K562 (cell line): Measurements from ENCODE around the gene SH3BP5. TPM values are rescaled to one million over a fixed set of nuclear protein-coding genes. Genes with fewer than 3 reads are reported as not detected.
A peak's percentile ranks its signal among the peaks of the same experiment; 100 is the strongest.

ENCODE experiments used
- HCFC1 ChIP-seq: IDR thresholded peaks from 2 replicates; pipeline ENCODE4 v1.6.1; 2012; ENCODE audit warnings: low read depth, low read length, improper control_type of control experiment
- MTA1 ChIP-seq: fragments of 450-650 bp; IDR thresholded peaks from 2 replicates; pipeline ENCODE4 v1.6.1; 2017; ENCODE audit warnings: borderline replicate concordance
- RCOR1 ChIP-seq, 2 experiments: IDR thresholded peaks; 2 replicates each; pipeline ENCODE4 v1.6.1; 2012; ENCODE audit warnings: low read depth in 2 of 2, low read length in 2 of 2, borderline replicate concordance in 1 of 2, improper control_type of control experiment in 1 of 2
- SETDB1 ChIP-seq: IDR thresholded peaks from one replicate; pipeline ENCODE4 v1.6.1; 2012; ENCODE audit warnings: low read length, control low read depth, inconsistent platforms
- SNIP1 ChIP-seq: fragments of 450-650 bp; IDR thresholded peaks from 2 replicates; pipeline ENCODE4 v1.7.1; 2017; ENCODE audit warnings: low read depth, mild to moderate bottlenecking
- SREBF2 ChIP-seq: sonication (generic); formaldehyde crosslinking; IDR thresholded peaks from 2 replicates; pipeline ENCODE4 v1.4.0; 2020; ENCODE audit warnings: mild to moderate bottlenecking, missing genetic modification reagents
- SRSF1 ChIP-seq: fragments of 200-400 bp; formaldehyde crosslinking; IDR thresholded peaks from 2 replicates; pipeline ENCODE4 v1.6.1; 2017; ENCODE audit warnings: mild to moderate bottlenecking, low read depth, low read length, moderate library complexity
- TCF7 ChIP-seq: sonication (generic); IDR thresholded peaks from 2 replicates; pipeline ENCODE4 v1.6.1; 2016; ENCODE audit warnings: antibody characterized with exemption, borderline replicate concordance
- TGIF2 ChIP-seq: sonication (generic); formaldehyde crosslinking; IDR thresholded peaks from 2 replicates; pipeline ENCODE4 v1.8.1; 2022; ENCODE audit warnings: mild to moderate bottlenecking, missing genetic modification reagents, moderate library complexity
- ZBED1 ChIP-seq: IDR thresholded peaks from 2 replicates; pipeline ENCODE4 v1.6.1; 2014
- ZBTB8A ChIP-seq: fragments of 450-650 bp; IDR thresholded peaks from 2 replicates; pipeline ENCODE4 v1.6.1; 2018; ENCODE audit warnings: mild to moderate bottlenecking, moderate library complexity; ENCODE audit not compliant: partially characterized antibody
- ZNF717 ChIP-seq: fragments of 250-450 bp; sonication (Bioruptor Pico); IDR thresholded peaks from 2 replicates; pipeline ENCODE4 v1.5.0; 2021
- ZSCAN32 ChIP-seq: fragments of 450-650 bp; formaldehyde crosslinking; IDR thresholded peaks from 2 replicates; pipeline ENCODE4 v1.4.0; 2020; ENCODE audit warnings: mild to moderate bottlenecking, moderate library complexity
- polyA plus RNA-seq, 8 experiments: library from polyadenylated mRNA; depleted of rRNA in 4 of 8; stranded (reverse) in 5 of 8; unstranded in 3 of 8; fragments of >200 nt; fragmentation: Nextera tagmentation in 2 of 8; fragmentation: Illumina TruSeq in 1 of 8; extraction: Ambion mirVana in 2 of 8; extraction: Trizol in 1 of 8; gene quantifications; 2 replicates each; pipeline versions ENCODE4 v1.2.1 to v1.2.3, GENCODE V29; 2011 to 2014; ENCODE audit warnings: inconsistent platforms in 1 of 8, missing spikeins in 1 of 8
- total RNA-seq, 7 experiments: library from RNA; depleted of rRNA in 6 of 7; stranded (reverse); fragments of >200 nt in 6 of 7; fragmentation: Illumina TruSeq in 2 of 7; extraction: Trizol in 2 of 7; gene quantifications; 2 replicates each; pipeline versions ENCODE4 v1.2.1 to v1.2.3, GENCODE V29; 2011 to 2021; ENCODE audit warnings: low replicate concordance in 1 of 7
- TF ChIP-seq, protein P1 (sequence below): sonication (generic); formaldehyde crosslinking; IDR thresholded peaks from 2 replicates; pipeline ENCODE4 v1.9.0; 2022; ENCODE audit warnings: mild to moderate bottlenecking, missing genetic modification reagents
- TF ChIP-seq, protein P2 (sequence below): fragments of 150-350 bp; conservative IDR thresholded peaks from 2 replicates; pipeline ENCODE4 v1.6.1; 2014; ENCODE audit warnings: low read length
- TF ChIP-seq, protein P3 (sequence below), 3 experiments: fragments of 200-800 bp in 1 of 3; sonication (Bioruptor generic) in 1 of 3; sonication (generic) in 1 of 3; formaldehyde crosslinking in 1 of 3; IDR thresholded peaks; 2 replicates each; pipeline versions ENCODE4 v1.6.1 to v1.8.0; 2016 to 2022; ENCODE audit warnings: mild to moderate bottlenecking in 2 of 3, missing compliant biosample characterization in 2 of 3, missing genetic modification characterization in 2 of 3, missing genetic modification reagents in 1 of 3
- TF ChIP-seq, protein P4 (sequence below): fragments of 250-450 bp; sonication (Bioruptor Pico); IDR thresholded peaks from 2 replicates; pipeline ENCODE4 v1.9.0; 2021; ENCODE audit warnings: mild to moderate bottlenecking
- TF ChIP-seq, protein P5 (sequence below), 2 experiments: fragments of 150-350 bp in 1 of 2; IDR thresholded peaks; 2 replicates each; pipeline ENCODE4 v1.6.1; 2012 to 2016; ENCODE audit warnings: low read depth in 2 of 2, low read length in 2 of 2, mild to moderate bottlenecking in 1 of 2, moderate library complexity in 1 of 2

The SH3BP5 gene
- total and polyA plus RNA-seq, 9 of the 15 experiments (the other 6 are each of a cell fraction or from before 2014, with no cell fraction given), result 2.9 to 29.0 (median 14.9) TPM

DNA sequence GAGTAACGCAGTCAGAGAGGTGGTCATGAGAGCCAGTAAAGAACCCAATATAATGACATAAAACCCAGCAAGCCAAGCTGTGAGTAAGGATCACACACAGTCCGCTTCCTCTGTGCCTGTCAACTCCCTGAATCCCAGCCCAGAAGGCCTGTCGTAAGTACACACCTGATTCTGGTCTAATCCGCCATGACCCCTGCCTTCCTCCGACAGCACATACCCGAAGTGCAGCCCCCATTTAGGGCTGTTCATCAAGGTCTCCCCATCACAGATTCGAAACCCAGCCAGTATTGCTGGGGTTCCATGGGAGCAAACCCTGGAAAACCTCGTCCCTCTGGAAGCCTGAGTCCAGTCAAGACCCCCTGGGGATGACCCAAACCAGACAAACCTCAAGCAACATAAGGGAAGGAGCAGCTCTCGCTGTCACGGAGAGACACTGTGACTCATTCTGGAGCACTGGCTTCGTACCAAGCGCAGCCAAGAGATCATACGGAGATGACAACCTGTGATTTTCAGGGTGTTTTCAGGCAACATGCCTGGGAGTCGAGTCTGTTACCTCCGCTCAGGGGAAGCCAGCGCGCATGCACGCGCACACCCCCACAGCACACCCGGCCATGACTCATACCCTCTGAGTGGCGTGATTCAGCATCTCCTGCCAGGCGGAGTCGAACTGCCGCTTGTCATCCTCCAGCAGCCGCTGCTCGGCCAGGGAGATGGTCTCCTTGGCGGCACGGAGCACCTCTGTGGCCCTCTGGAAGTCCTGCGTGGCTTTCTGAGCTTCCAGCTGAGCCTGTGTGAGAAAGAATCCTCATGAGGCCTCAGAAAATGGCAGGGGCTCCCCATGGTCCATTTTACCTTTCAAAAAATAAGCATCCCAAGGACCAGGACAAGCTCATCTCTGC lies 63.0 kb downstream of the SH3BP5 start (continued):
- TF ChIP-seq ZBTB8A (no peak), HCFC1 (no peak), ZSCAN32 (CRISPR knock-in tag) (no peak), SNIP1 (no peak), SRSF1 (no peak), ZNF717 (no peak), SREBF2 (CRISPR knock-in tag) (no peak), MTA1 (peak; percentile 58; the same call in 1 of the 2 replicates), SETDB1 (peak; percentile 96), TGIF2 (CRISPR knock-in tag) (no peak), ZBED1 (0 out of 2 replicates have a peak, but pooled peaks have one; percentile 30), TCF7 (no peak; the same call in 1 of the 2 replicates), RCOR1 (IDR thresholded peaks at IDR 0.05; ENCODE audit: borderline replicate concordance in 1 of 2, low read depth in 2 of 2, low read length in 2 of 2) (peak in 1 of 2 experiments; percentile 96; a peak in 3 of 4 replicates)
- TF ChIP-seq, protein P1, sequence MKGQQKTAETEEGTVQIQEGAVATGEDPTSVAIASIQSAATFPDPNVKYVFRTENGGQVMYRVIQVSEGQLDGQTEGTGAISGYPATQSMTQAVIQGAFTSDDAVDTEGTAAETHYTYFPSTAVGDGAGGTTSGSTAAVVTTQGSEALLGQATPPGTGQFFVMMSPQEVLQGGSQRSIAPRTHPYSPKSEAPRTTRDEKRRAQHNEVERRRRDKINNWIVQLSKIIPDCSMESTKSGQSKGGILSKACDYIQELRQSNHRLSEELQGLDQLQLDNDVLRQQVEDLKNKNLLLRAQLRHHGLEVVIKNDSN (CRISPR knock-in tag), result peak; percentile 24; the same call in 1 of the 2 replicates
- TF ChIP-seq, protein P2, sequence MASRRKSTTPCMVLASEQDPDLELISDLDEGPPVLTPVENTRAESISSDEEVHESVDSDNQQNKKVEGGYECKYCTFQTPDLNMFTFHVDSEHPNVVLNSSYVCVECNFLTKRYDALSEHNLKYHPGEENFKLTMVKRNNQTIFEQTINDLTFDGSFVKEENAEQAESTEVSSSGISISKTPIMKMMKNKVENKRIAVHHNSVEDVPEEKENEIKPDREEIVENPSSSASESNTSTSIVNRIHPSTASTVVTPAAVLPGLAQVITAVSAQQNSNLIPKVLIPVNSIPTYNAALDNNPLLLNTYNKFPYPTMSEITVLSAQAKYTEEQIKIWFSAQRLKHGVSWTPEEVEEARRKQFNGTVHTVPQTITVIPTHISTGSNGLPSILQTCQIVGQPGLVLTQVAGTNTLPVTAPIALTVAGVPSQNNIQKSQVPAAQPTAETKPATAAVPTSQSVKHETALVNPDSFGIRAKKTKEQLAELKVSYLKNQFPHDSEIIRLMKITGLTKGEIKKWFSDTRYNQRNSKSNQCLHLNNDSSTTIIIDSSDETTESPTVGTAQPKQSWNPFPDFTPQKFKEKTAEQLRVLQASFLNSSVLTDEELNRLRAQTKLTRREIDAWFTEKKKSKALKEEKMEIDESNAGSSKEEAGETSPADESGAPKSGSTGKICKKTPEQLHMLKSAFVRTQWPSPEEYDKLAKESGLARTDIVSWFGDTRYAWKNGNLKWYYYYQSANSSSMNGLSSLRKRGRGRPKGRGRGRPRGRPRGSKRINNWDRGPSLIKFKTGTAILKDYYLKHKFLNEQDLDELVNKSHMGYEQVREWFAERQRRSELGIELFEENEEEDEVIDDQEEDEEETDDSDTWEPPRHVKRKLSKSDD, result 0 out of 2 replicates have a peak, but pooled peaks have one; percentile 38
- TF ChIP-seq, protein P3, sequence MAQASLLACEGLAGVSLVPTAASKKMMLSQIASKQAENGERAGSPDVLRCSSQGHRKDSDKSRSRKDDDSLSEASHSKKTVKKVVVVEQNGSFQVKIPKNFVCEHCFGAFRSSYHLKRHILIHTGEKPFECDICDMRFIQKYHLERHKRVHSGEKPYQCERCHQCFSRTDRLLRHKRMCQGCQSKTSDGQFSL (CRISPR knock-in tag; IDR thresholded peaks at IDR 0.05), result peak; percentile 97
- TF ChIP-seq, protein P3 (tag; IDR thresholded peaks at IDR 0.05), result peak in 1 of 2 experiments; percentile 88; a peak in 2 of 4 replicates
- TF ChIP-seq, protein P4, sequence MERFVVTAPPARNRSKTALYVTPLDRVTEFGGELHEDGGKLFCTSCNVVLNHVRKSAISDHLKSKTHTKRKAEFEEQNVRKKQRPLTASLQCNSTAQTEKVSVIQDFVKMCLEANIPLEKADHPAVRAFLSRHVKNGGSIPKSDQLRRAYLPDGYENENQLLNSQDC, result no peak
- TF ChIP-seq, protein P5, sequence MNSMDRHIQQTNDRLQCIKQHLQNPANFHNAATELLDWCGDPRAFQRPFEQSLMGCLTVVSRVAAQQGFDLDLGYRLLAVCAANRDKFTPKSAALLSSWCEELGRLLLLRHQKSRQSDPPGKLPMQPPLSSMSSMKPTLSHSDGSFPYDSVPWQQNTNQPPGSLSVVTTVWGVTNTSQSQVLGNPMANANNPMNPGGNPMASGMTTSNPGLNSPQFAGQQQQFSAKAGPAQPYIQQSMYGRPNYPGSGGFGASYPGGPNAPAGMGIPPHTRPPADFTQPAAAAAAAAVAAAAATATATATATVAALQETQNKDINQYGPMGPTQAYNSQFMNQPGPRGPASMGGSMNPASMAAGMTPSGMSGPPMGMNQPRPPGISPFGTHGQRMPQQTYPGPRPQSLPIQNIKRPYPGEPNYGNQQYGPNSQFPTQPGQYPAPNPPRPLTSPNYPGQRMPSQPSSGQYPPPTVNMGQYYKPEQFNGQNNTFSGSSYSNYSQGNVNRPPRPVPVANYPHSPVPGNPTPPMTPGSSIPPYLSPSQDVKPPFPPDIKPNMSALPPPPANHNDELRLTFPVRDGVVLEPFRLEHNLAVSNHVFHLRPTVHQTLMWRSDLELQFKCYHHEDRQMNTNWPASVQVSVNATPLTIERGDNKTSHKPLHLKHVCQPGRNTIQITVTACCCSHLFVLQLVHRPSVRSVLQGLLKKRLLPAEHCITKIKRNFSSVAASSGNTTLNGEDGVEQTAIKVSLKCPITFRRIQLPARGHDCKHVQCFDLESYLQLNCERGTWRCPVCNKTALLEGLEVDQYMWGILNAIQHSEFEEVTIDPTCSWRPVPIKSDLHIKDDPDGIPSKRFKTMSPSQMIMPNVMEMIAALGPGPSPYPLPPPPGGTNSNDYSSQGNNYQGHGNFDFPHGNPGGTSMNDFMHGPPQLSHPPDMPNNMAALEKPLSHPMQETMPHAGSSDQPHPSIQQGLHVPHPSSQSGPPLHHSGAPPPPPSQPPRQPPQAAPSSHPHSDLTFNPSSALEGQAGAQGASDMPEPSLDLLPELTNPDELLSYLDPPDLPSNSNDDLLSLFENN (IDR thresholded peaks at IDR 0.05; ENCODE audit: low read depth in 2 of 2, low read length in 2 of 2), result no peak
